ENCODE data around the gene TSPOAP1. TPM values are rescaled to one million over a fixed set of nuclear protein-coding genes. Genes with fewer than 3 reads are reported as not detected.

TSPOAP1 gene
- total and polyA plus RNA-seq, 2 of the 4 experiments (the other 2 are of a cell fraction): 0.90 to 1.6 TPM

DNA sequence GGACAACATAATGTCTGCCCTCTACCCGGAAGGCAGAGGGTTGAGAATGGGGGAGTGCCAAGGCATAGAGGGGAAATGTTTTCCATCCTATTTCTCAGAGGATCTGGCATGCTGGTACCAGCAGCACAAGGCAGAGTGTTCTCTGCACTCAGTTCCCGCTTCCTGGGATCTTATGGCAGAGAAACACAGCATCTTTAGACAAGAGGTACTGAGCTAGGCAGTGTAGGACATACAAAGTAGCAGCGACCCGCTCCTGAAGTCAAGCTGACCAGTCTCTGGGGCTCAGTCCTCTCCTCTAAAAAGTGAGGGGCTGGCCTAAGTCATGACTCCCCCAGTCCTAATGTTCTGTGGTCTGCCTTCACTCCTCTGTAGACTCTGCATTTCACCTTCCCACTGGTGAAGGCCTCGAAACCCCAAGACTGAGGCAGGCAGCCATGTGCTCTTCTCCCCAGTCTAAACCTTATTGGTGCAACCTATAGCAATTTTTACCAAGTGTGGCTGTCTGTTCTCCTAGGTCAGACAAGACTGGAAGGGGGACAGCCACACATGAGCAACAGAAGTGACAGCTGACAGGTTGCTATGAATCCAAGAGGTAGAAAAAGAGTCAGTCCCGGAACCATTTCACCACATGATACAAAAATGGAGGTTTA is 11.3 kb upstream of the TSPOAP1 start:
- 100% methylated on average over 3 of the region's 6 CpGs; no CpG with 5 or more reads in 1 of the 2 experiments for WGBS, 2 experiments (ENCODE audit: extremely low coverage in 2 of 2, insufficient read length in 1 of 2)
- ATAC-seq (ENCODE audit: low read depth): no peak
- no peak for DNase-seq
- H2BK5ac ChIP-seq (ENCODE audit: low read depth, low read length, poor library complexity, severe bottlenecking): peak overlapping the region; percentile 97
- H3K4ac ChIP-seq (ENCODE audit: low read depth, low read length): peak overlapping the region; percentile 100
- peaks cover 12 to 24% of the 10 kb centered on the region in 2 experiments for H3K79me1 ChIP-seq (ENCODE audit: low read depth in 1 of 2, low read length in 2 of 2)
- CTCF ChIA-PET: interaction anchor here (1.0 kb wide), 1 partner anchor 23 kb away, joined by 3 read pairs; no protein-coding TSS in a partner anchor
- H3K14ac ChIP-seq (replicated peaks; ENCODE audit: low read depth, low read length): peak overlapping the region; percentile 100
- no TSS peak for BruUV-seq (replicated peaks)
- dilution Hi-C loops (cut with HindIII; ENCODE audit: low sequenced_read_pairs, unreplicated experiment): no loop called here
- H4K20me1 ChIP-seq (ENCODE audit: insufficient read depth, low read length): no peaks in the 10 kb centered on the region
- peaks cover 38% of the 10 kb centered on the region for H3K4me1 ChIP-seq (ENCODE audit: control insufficient read depth, insufficient read depth, low read length)
- H2BK15ac ChIP-seq (ENCODE audit: low read depth, low read length): peak overlapping the region; percentile 69; the same call in 2 of the 3 replicates
- peak overlapping the region; percentile 89 for H3K56ac ChIP-seq (ENCODE audit: extremely low read depth, insufficient read depth, low read length)
- H3K18ac ChIP-seq (ENCODE audit: low read depth, low read length): peak overlapping the region; percentile 3; the same call in 1 of the 2 replicates
- H3K36me3 ChIP-seq (ENCODE audit: control insufficient read depth, insufficient read depth, low read length): peaks cover 13% of the 10 kb centered on the region
- peak overlapping the region; percentile 91; the same call in 1 of the 2 replicates for H3K9ac ChIP-seq (ENCODE audit: low read depth, low read length)
- H3K4me2 ChIP-seq (ENCODE audit: low read depth, low read length): peak overlapping the region; percentile 92
- POLR2A ChIA-PET (ENCODE audit: unreplicated experiment): interaction anchor here (2.2 kb wide), 1 partner anchor 12 kb away, joined by 6 read pairs; the partner anchor contains the start of gene SUPT4H1
- in situ Hi-C loops (cut with MboI; ENCODE audit: low sequenced_read_pairs): loop anchor here (25.0 kb wide), 1 partner anchor 478 kb away; the partner anchor contains the start of gene MRPS23
- intact Hi-C loops (cut with micrococcal nuclease): no loop called here
- H2BK120ac ChIP-seq (ENCODE audit: low read depth, low read length): peak overlapping the region; percentile 98
- TF ChIP-seq CHD1 (IDR thresholded peaks at IDR 0.05; ENCODE audit: low read depth, low read length) (no peak), FOS (IDR thresholded peaks at IDR 0.05; ENCODE audit: low read depth, low read length) (no peak), BHLHE40 (IDR thresholded peaks at IDR 0.05; ENCODE audit: low read depth, low read length) (no peak), NFE2L2 (IDR thresholded peaks at IDR 0.05; ENCODE audit: low read depth, low read length) (no peak), SMC3 (IDR thresholded peaks at IDR 0.05; ENCODE audit: low read depth, low read length) (no peak), POLR2A (IDR thresholded peaks at IDR 0.05; ENCODE audit: low read depth, low read length) (no peak), RAD21 (IDR thresholded peaks at IDR 0.05; ENCODE audit: low read length) (no peak)
- TF ChIP-seq, protein P1, sequence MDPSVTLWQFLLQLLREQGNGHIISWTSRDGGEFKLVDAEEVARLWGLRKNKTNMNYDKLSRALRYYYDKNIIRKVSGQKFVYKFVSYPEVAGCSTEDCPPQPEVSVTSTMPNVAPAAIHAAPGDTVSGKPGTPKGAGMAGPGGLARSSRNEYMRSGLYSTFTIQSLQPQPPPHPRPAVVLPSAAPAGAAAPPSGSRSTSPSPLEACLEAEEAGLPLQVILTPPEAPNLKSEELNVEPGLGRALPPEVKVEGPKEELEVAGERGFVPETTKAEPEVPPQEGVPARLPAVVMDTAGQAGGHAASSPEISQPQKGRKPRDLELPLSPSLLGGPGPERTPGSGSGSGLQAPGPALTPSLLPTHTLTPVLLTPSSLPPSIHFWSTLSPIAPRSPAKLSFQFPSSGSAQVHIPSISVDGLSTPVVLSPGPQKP (IDR thresholded peaks at IDR 0.05; ENCODE audit: borderline replicate concordance, low read depth, low read length): no peak
- H2AFZ ChIP-seq (replicated peaks; ENCODE audit: low read length, poor library complexity): peak overlapping the region; percentile 90
- peak overlapping the region; percentile 98; the same call in 1 of the 2 replicates for H3K23ac ChIP-seq (ENCODE audit: low read depth, low read length)
- no peaks in the 10 kb centered on the region for H3K9me3 ChIP-seq (ENCODE audit: control insufficient read depth, insufficient read depth, low read length)
- H3K4me3 ChIP-seq (ENCODE audit: insufficient read depth, low read depth, low read length): peak overlapping the region; percentile 45; the same call in 1 of the 2 replicates
- peak overlapping the region; percentile 98 for H3K27ac ChIP-seq (ENCODE audit: insufficient read depth, low read length)
- peak overlapping the region; percentile 99 for H2AK9ac ChIP-seq (replicated peaks; ENCODE audit: low read depth, low read length, poor library complexity)
- H2AK5ac ChIP-seq (ENCODE audit: low read depth, low read length): peak overlapping the region; percentile 98
- peak overlapping the region; percentile 99 for H4K91ac ChIP-seq (ENCODE audit: insufficient read depth, low read depth, low read length)
- peak overlapping the region; percentile 99 for H4K5ac ChIP-seq (ENCODE audit: low read depth, low read length)
- H2BK20ac ChIP-seq (ENCODE audit: low read depth, low read length): peak overlapping the region; percentile 85
- peaks cover 41% of the 10 kb centered on the region for H3K9me1 ChIP-seq (ENCODE audit: insufficient read depth, low read length)
- peak overlapping the region; percentile 99 to 100 for H4K8ac ChIP-seq (ENCODE audit: low read depth in 2 of 2, low read length in 2 of 2)
- no peaks in the 10 kb centered on the region for H3K27me3 ChIP-seq (ENCODE audit: control insufficient read depth, insufficient read depth, low read length)

Measured in IMR-90 (cell line).